Central memory CD8-positive, alpha-beta T cell (primary cell): ENCODE measurements around the gene RAX.

Experiments
- ATAC-seq: fragments of 150-1000 bp; cut with Tn5 transposase; replicated peaks from 2 replicates; pipeline ENCODE4 v1.10.0; 2022; ENCODE audit warnings: mild to moderate bottlenecking, moderate FRiP score, moderate number of reproducible peaks; ENCODE audit not compliant: poor library complexity, severe bottlenecking; ENCODE audit errors: extremely low read depth
- DNase-seq, 2 donors: peaks; one replicate each; pipeline ENCODE4 v3.0.0; 2021; ENCODE audit warnings: low spot score in 2 of 2
- H3K27ac Mint-ChIP-seq: one replicate; pipeline ENCODE4 v1.8.0; 2022; ENCODE audit warnings: low read depth, mild to moderate bottlenecking, moderate library complexity, mixed read lengths
- H3K27me3 Mint-ChIP-seq: one replicate; pipeline ENCODE4 v1.8.0; 2022; ENCODE audit warnings: mixed read lengths
- H3K36me3 Mint-ChIP-seq: one replicate; pipeline ENCODE4 v1.8.0; 2022; ENCODE audit warnings: mild to moderate bottlenecking, moderate library complexity, mixed read lengths; ENCODE audit not compliant: insufficient read depth
- H3K4me1 Mint-ChIP-seq: one replicate; pipeline ENCODE4 v1.8.0; 2022; ENCODE audit warnings: mixed read lengths
- H3K4me3 Mint-ChIP-seq: one replicate; pipeline ENCODE4 v1.8.0; 2022; ENCODE audit warnings: mild to moderate bottlenecking, moderate library complexity, mixed read lengths
- H3K9me3 Mint-ChIP-seq: one replicate; pipeline ENCODE4 v1.8.0; 2022; ENCODE audit warnings: mixed read lengths

Gene RAX

DNA sequence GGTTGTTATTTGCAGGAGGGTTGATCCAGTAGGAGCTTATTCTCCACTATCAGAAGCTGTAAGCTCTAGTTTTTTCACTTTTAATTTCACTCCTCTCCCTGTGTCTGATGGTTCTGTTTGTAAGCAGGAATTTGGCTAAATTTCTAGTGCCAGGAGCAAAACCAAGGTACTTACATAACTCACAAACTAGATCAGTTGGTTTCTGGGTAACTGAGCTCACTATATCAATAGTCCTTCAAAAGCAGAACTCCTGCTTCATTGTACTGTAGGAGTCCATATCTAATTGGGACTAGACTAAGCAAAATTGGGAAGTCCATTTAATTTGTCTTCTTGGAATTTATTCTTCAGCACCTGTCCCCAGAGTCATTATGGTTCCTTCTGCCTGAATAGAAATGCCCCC is 20.1 kb upstream of the RAX start:
- ATAC-seq, result no peak
- H3K27me3 Mint-ChIP-seq, result peaks cover 47% of the 10 kb centered on the region
- H3K4me3 Mint-ChIP-seq, result no peak overlapping the region
- H3K4me1 Mint-ChIP-seq, result no peaks in the 10 kb centered on the region
- H3K36me3 Mint-ChIP-seq, result no peaks in the 10 kb centered on the region
- no peak overlapping the region for H3K27ac Mint-ChIP-seq
- no peak for DNase-seq
- H3K9me3 Mint-ChIP-seq, result no peaks in the 10 kb centered on the region

- Mint-ChIP-seq H3K4me1 (no peaks in the 10 kb centered on the region), H3K27me3 (peaks cover 52% of the 10 kb centered on the region), H3K9me3 (no peaks in the 10 kb centered on the region), H3K4me3 (no peak overlapping the region), H3K27ac (no peak overlapping the region), H3K36me3 (peaks cover 2% of the 10 kb centered on the region)
- ATAC-seq (no peak), DNase-seq (no peak)
These were observed 13.1 kb upstream of the RAX start for GRCh38 chr18:59286341-59286740.

DNA sequence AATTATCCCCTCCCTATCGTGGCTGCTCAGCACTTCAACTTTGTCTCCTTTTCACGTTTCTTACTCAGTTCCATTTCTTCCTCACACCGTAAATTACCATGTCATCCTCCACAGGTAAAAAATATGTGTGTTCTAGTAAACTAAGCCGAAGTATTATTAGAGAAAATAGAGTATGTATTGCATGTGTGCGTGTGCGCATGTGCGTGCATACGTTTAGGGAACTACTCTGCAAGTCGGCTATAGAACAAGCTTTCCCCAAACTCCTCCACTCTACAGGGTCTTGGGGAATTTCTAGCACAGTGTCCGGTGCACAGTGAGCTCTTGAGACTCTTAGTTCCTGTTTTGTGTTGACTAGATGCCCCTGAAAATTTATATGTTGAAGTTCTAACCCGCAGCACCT is 9.1 kb upstream of the RAX start:
- H3K9me3 Mint-ChIP-seq, result no peaks in the 10 kb centered on the region
- H3K27ac Mint-ChIP-seq, result no peak overlapping the region
- H3K4me3 Mint-ChIP-seq, result no peak overlapping the region
- no peak for DNase-seq
- peaks cover 2% of the 10 kb centered on the region for H3K36me3 Mint-ChIP-seq
- peaks cover 79% of the 10 kb centered on the region for H3K27me3 Mint-ChIP-seq
- H3K4me1 Mint-ChIP-seq, result no peaks in the 10 kb centered on the region
- no peak for ATAC-seq

DNA sequence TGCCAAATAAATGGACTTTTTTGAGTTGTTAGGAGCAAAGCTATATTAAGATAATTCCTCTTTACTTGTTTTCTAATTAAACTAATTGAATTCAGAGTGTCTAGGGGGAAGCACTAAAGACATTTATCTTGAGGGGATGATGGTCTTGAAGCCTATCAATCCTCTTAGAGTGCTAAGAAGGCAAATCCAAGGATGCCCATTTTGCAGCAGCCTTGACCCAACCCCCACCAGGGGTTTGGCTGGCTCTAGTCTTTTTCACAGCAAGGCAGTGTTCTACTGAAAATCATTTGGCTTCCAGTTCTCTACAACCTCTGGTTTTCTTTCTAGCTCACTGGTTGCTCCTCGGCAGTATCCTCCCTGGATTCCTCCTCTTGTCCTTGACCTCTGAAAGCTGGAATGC is 6.5 kb upstream of the RAX start:
- Mint-ChIP-seq H3K4me1 (no peaks in the 10 kb centered on the region), H3K27me3 (peaks cover 85% of the 10 kb centered on the region), H3K9me3 (no peaks in the 10 kb centered on the region), H3K4me3 (no peak overlapping the region), H3K36me3 (peaks cover 2% of the 10 kb centered on the region), H3K27ac (no peak overlapping the region)
- DNase-seq, result no peak
- ATAC-seq, result no peak

- H3K9me3 Mint-ChIP-seq, result no peaks in the 10 kb centered on the region
- H3K36me3 Mint-ChIP-seq, result peaks cover 2% of the 10 kb centered on the region
- no peak overlapping the region for H3K4me3 Mint-ChIP-seq
- H3K27ac Mint-ChIP-seq, result no peak overlapping the region
- H3K4me1 Mint-ChIP-seq, result no peaks in the 10 kb centered on the region
- no peak for DNase-seq
- ATAC-seq, result no peak
- H3K27me3 Mint-ChIP-seq, result peaks cover 85% of the 10 kb centered on the region
These were observed 5.9 kb upstream of the RAX start for GRCh38 chr18:59279193-59279592.

DNA sequence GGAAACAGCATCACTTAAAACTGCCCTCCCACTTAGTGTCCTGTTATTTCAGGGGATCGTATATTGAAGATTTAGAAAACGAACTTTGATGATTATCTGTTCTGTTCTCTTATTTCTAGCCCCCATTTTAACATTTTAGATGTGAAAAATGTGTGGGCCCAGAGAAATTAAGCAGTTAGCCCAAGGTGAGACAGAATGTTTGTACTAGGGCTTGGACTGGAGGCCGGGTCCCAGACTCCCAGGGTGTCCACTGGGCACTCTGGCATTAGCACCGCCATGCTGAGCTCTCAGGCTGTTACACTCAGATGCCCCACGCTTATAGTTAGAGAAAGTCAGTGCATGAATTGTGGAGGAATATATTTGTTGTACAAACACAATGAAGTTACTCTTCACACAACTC is 5.5 kb upstream of the RAX start:
- Mint-ChIP-seq H3K9me3 (no peaks in the 10 kb centered on the region), H3K27me3 (peaks cover 85% of the 10 kb centered on the region), H3K27ac (no peak overlapping the region), H3K4me3 (no peak overlapping the region), H3K36me3 (peaks cover 4% of the 10 kb centered on the region), H3K4me1 (peaks cover 3% of the 10 kb centered on the region)
- ATAC-seq (no peak), DNase-seq (no peak)

DNA sequence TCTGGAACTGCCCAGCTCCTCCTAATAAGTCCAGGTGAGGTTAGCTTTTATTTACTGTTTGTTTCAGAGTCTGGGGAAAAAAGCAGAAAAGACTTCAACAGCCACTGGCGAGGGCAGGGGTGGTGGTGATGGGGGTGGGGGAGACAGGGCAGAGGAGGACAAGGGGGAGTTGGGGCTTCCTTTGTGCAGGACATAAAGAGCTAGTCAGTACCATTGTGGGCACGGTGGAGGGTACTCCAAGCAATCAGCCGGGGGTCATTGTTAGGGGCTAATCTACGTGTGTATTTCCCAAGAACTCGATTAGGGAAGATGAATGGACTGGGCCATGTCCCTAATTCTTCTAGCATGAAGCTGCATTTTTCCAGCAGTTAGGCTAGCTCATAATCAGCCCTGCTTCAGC is 2.8 kb upstream of the RAX start:
- peaks cover 4% of the 10 kb centered on the region for H3K4me1 Mint-ChIP-seq
- peaks cover 89% of the 10 kb centered on the region for H3K27me3 Mint-ChIP-seq
- no peak overlapping the region for H3K4me3 Mint-ChIP-seq
- DNase-seq (no peak), ATAC-seq (no peak)
- H3K36me3 Mint-ChIP-seq, result peaks cover 2% of the 10 kb centered on the region
- no peaks in the 10 kb centered on the region for H3K9me3 Mint-ChIP-seq
- no peak overlapping the region for H3K27ac Mint-ChIP-seq

DNA sequence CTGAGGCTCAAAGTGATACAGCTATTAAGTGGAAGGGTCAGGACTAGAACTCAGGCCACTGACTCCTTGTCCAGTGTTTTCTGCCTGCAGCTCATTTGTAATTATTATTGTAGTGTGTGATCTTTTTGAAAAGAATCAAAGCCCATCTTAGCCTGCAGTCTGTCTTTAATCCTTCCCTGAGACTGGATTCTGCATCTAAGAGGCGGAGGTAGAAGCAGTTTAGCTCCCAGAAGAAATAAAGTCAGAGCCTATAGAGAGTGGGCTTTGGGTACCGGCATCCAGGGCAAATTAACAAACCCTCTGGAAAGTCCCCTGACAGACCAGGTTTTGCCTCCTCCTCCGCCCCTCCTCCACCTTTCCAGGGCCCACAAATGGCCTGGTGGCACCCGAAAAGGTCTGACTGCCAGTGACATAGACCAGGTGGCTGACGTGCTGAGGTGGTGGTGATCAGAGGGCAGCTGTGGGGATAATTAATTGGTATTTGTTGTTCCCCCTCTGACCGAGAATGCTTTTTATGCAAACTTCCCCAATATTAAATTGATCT is 2.2 kb upstream of the RAX start:
- Mint-ChIP-seq H3K9me3 (no peaks in the 10 kb centered on the region), H3K4me3 (no peak overlapping the region), H3K4me1 (peaks cover 4% of the 10 kb centered on the region), H3K27me3 (peaks cover 89% of the 10 kb centered on the region), H3K27ac (no peak overlapping the region), H3K36me3 (peaks cover 2% of the 10 kb centered on the region)
- ATAC-seq, result no peak
- DNase-seq, result no peak

- Mint-ChIP-seq H3K4me3 (no peak overlapping the region), H3K9me3 (no peaks in the 10 kb centered on the region), H3K27ac (no peak overlapping the region), H3K27me3 (peaks cover 89% of the 10 kb centered on the region), H3K36me3 (peaks cover 2% of the 10 kb centered on the region), H3K4me1 (peaks cover 8% of the 10 kb centered on the region)
- DNase-seq (no peak), ATAC-seq (no peak)
These were observed 1.3 kb upstream of the RAX start for GRCh38 chr18:59274533-59274928.

GRCh38 chr18:59273759-59274532 is 692 bp upstream of the RAX start:
- peaks cover 92% of the 10 kb centered on the region for H3K27me3 Mint-ChIP-seq
- H3K9me3 Mint-ChIP-seq, result no peaks in the 10 kb centered on the region
- DNase-seq, result no peak
- H3K36me3 Mint-ChIP-seq, result peaks cover 2% of the 10 kb centered on the region
- peak overlapping the region; percentile 45 for H3K4me3 Mint-ChIP-seq
- no peak for ATAC-seq
- peaks cover 11% of the 10 kb centered on the region for H3K4me1 Mint-ChIP-seq
- H3K27ac Mint-ChIP-seq, result no peak overlapping the region

GRCh38 chr18:59272221-59272888 is 899 bp downstream of the RAX start:
- ATAC-seq (no peak), DNase-seq (no peak)
- peaks cover 2% of the 10 kb centered on the region for H3K36me3 Mint-ChIP-seq
- H3K4me3 Mint-ChIP-seq, result no peak overlapping the region
- H3K27ac Mint-ChIP-seq, result no peak overlapping the region
- peaks cover 19% of the 10 kb centered on the region for H3K4me1 Mint-ChIP-seq
- H3K9me3 Mint-ChIP-seq, result no peaks in the 10 kb centered on the region
- H3K27me3 Mint-ChIP-seq, result peaks cover 92% of the 10 kb centered on the region

GRCh38 chr18:59271606-59272220 is 1.5 kb downstream of the RAX start:
- Mint-ChIP-seq H3K4me3 (no peak overlapping the region), H3K27ac (no peak overlapping the region), H3K36me3 (peaks cover 2% of the 10 kb centered on the region), H3K27me3 (peaks cover 92% of the 10 kb centered on the region), H3K9me3 (no peaks in the 10 kb centered on the region), H3K4me1 (peaks cover 19% of the 10 kb centered on the region)
- DNase-seq (no peak), ATAC-seq (no peak)
